Hepatocyte (in vitro differentiated cells): Measurements from ENCODE around the gene PKNOX2. TPM values are rescaled to one million over a fixed set of nuclear protein-coding genes. Genes with fewer than 3 reads are reported as not detected.

Experiments used
- DNase-seq: peaks from one replicate; pipeline ENCODE4 v3.0.0-alpha.2; 2016; ENCODE audit warnings: low spot score
- H2AFZ ChIP-seq: fragments of 200-600 bp; sonication (generic); 2 replicates; pipeline ENCODE4 v1.6.0; 2016; ENCODE audit warnings: antibody characterized with exemption, mild to moderate bottlenecking
- H3K27ac ChIP-seq: fragments of 200-600 bp; sonication (generic); 2 replicates; pipeline ENCODE4 v1.5.1; 2016; ENCODE audit warnings: mild to moderate bottlenecking
- H3K27me3 ChIP-seq: fragments of 200-600 bp; sonication (generic); 2 replicates; pipeline ENCODE4 v1.6.1; 2016
- H3K36me3 ChIP-seq: fragments of 200-600 bp; sonication (generic); replicated peaks from 2 replicates; pipeline ENCODE4 v1.5.1; 2016; ENCODE audit warnings: low read depth; ENCODE audit not compliant: insufficient read depth
- H3K4me1 ChIP-seq: fragments of 200-600 bp; sonication (generic); 2 replicates; pipeline ENCODE4 v1.5.1; 2016; ENCODE audit warnings: mild to moderate bottlenecking, moderate library complexity; ENCODE audit not compliant: insufficient read depth
- H3K4me2 ChIP-seq: fragments of 200-600 bp; sonication (generic); 2 replicates; pipeline ENCODE4 v1.6.0; 2016
- H3K4me3 ChIP-seq: fragments of 200-600 bp; sonication (generic); 2 replicates; pipeline ENCODE4 v1.5.1; 2016; ENCODE audit warnings: mild to moderate bottlenecking
- H3K79me2 ChIP-seq: fragments of 200-600 bp; sonication (generic); 2 replicates; pipeline ENCODE4 v1.6.0; 2017; ENCODE audit warnings: mild to moderate bottlenecking
- H3K9me2 ChIP-seq: fragments of 200-600 bp; sonication (generic); replicated peaks from 2 replicates; pipeline ENCODE4 v1.6.0; 2017; ENCODE audit warnings: mild to moderate bottlenecking; ENCODE audit not compliant: insufficient read depth
- H3K9me3 ChIP-seq: fragments of 200-600 bp; sonication (generic); 2 replicates; pipeline ENCODE4 v1.5.1; 2016; ENCODE audit warnings: low read depth, mild to moderate bottlenecking
- H4K20me1 ChIP-seq: fragments of 200-600 bp; sonication (generic); 2 replicates; pipeline ENCODE4 v1.6.0; 2016; ENCODE audit warnings: mild to moderate bottlenecking; ENCODE audit not compliant: insufficient read depth, poor library complexity, severe bottlenecking
- EZH2 ChIP-seq: fragments of 200-600 bp; sonication (generic); IDR thresholded peaks from 2 replicates; pipeline ENCODE4 v1.6.1; 2016; ENCODE audit warnings: antibody characterized with exemption, mild to moderate bottlenecking, borderline replicate concordance
- EZH2phosphoT487 ChIP-seq: fragments of 200-600 bp; sonication (generic); IDR thresholded peaks from one replicate; pipeline ENCODE4 v1.6.1; 2018; ENCODE audit warnings: antibody characterized with exemption, mild to moderate bottlenecking, low read depth, moderate library complexity; ENCODE audit not compliant: unreplicated experiment, severe bottlenecking
- WGBS: methylation state at CpG from one replicate; pipeline ENCODE4 v1.1.6; 2016; ENCODE audit warnings: low lambda C conversion rate; ENCODE audit errors: missing lambda C conversion rate; 5-methylcytosine and 5-hydroxymethylcytosine counted together
- polyA plus RNA-seq: library from polyadenylated mRNA; unstranded; fragments of >200 nt; fragmentation: Nextera tagmentation; extraction: Ambion mirVana; gene quantifications from 2 replicates; pipeline ENCODE4 v1.2.1, GENCODE V29; 2016
- total RNA-seq: library from RNA; depleted of rRNA; stranded (reverse); fragments of >200 nt; gene quantifications from 2 replicates; pipeline ENCODE4 v1.2.3, GENCODE V29; 2014
- TF ChIP-seq, protein P1 (sequence below): fragments of 200-600 bp; sonication (generic); IDR thresholded peaks from 2 replicates; pipeline ENCODE4 v1.5.1; 2016; ENCODE audit warnings: antibody characterized with exemption, mild to moderate bottlenecking; ENCODE audit not compliant: poor library complexity

The PKNOX2 gene
- total and polyA plus RNA-seq, 2 experiments from 2014 or later = 3.0 to 3.1 TPM

DNA sequence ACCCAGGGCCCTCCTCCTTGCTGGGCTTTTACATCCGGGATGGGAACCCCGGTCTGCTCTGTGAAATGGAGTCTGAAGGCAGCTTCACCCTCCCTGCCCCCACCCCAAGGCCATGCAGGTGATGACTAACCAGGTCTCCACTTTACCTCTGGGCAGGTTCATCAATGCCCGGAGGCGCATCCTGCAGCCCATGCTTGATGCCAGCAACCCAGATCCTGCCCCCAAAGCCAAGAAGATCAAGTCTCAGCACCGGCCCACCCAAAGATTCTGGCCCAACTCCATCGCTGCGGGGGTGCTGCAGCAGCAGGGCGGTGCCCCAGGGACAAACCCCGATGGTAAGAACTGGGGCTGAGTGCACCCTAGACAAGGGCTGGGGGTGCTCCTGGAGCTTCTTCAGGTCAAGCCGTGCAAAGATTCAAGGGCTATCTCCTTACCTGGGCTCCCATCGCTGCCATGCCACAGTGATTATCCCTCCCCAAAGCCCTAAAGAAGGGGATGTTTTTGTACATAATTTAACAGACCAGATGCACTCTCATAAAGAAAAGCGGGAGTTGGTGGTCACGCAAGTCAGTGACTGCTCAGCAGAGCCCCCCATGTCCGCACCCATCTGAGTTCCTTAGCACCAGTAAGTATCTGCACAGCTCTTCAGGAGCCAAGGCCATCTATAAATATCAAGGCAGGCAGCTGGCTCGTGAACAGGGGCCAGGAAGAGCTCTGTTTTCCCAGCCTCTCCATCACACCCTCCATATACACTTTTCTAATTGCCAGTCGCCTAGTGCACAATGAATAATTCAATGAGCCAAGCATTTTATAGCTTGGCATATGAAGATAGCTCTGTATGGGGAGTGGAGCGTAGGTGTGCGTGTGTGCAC lies 265.5 kb downstream of the PKNOX2 start:
- Histone ChIP-seq H4K20me1 (no peaks in the 10 kb centered on the region), H3K9me2 (no peaks in the 10 kb centered on the region), H3K4me3 (no peak overlapping the region), H3K9me3 (no peaks in the 10 kb centered on the region), H3K36me3 (no peaks in the 10 kb centered on the region), H3K27me3 (no peaks in the 10 kb centered on the region), H3K27ac (no peak overlapping the region), H3K4me2 (no peak overlapping the region), H3K79me2 (no peaks in the 10 kb centered on the region), H2AFZ (no peak overlapping the region), H3K4me1 (peaks cover 3% of the 10 kb centered on the region)
- no peak for DNase-seq
- WGBS = 96% methylated on average over 18 of the region's 18 CpGs
- TF ChIP-seq, protein P1, sequence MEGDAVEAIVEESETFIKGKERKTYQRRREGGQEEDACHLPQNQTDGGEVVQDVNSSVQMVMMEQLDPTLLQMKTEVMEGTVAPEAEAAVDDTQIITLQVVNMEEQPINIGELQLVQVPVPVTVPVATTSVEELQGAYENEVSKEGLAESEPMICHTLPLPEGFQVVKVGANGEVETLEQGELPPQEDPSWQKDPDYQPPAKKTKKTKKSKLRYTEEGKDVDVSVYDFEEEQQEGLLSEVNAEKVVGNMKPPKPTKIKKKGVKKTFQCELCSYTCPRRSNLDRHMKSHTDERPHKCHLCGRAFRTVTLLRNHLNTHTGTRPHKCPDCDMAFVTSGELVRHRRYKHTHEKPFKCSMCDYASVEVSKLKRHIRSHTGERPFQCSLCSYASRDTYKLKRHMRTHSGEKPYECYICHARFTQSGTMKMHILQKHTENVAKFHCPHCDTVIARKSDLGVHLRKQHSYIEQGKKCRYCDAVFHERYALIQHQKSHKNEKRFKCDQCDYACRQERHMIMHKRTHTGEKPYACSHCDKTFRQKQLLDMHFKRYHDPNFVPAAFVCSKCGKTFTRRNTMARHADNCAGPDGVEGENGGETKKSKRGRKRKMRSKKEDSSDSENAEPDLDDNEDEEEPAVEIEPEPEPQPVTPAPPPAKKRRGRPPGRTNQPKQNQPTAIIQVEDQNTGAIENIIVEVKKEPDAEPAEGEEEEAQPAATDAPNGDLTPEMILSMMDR = no peak
- TF ChIP-seq EZH2 (no peak), EZH2phosphoT487 (no peak)

DNA sequence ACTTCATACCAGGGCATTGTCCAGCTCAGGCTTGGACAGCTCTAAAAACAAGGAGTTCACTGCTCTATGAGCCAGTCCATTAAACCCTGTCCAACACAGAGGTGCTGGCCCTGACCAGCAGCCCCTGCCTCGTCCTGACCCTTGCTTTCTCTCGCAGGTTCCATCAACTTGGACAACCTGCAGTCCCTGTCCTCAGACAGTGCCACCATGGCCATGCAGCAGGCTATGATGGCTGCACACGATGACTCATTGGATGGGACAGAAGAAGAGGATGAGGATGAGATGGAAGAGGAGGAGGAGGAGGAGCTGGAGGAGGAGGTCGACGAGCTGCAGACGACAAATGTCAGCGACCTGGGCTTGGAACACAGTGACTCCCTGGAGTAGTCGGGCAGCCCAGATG lies 266.5 kb downstream of the PKNOX2 start:
- no peaks in the 10 kb centered on the region for H4K20me1 ChIP-seq
- peaks cover 3% of the 10 kb centered on the region for H3K4me1 ChIP-seq
- TF ChIP-seq, protein P1 = no peak
- TF ChIP-seq EZH2phosphoT487 = no peak
- no peak for TF ChIP-seq EZH2
- no peaks in the 10 kb centered on the region for H3K79me2 ChIP-seq
- H3K27ac ChIP-seq = no peak overlapping the region
- H2AFZ ChIP-seq = no peak overlapping the region
- no peaks in the 10 kb centered on the region for H3K27me3 ChIP-seq
- no peak for DNase-seq
- no peaks in the 10 kb centered on the region for H3K36me3 ChIP-seq
- 88% methylated on average over 8 of the region's 8 CpGs for WGBS
- H3K9me2 ChIP-seq = no peaks in the 10 kb centered on the region
- no peak overlapping the region for H3K4me2 ChIP-seq
- no peak overlapping the region for H3K4me3 ChIP-seq
- H3K9me3 ChIP-seq = no peaks in the 10 kb centered on the region

- H3K4me2 ChIP-seq = no peak overlapping the region
- no peaks in the 10 kb centered on the region for H3K9me2 ChIP-seq
- TF ChIP-seq EZH2 (no peak), EZH2phosphoT487 (no peak)
- TF ChIP-seq, protein P1 = no peak
- no peak overlapping the region for H3K4me3 ChIP-seq
- no peaks in the 10 kb centered on the region for H3K36me3 ChIP-seq
- H2AFZ ChIP-seq = no peak overlapping the region
- H3K27me3 ChIP-seq = no peaks in the 10 kb centered on the region
- H3K4me1 ChIP-seq = peaks cover 3% of the 10 kb centered on the region
- H3K79me2 ChIP-seq = no peaks in the 10 kb centered on the region
- DNase-seq = no peak
- no peak overlapping the region for H3K27ac ChIP-seq
- 90% methylated on average over 7 of the region's 8 CpGs for WGBS
- no peaks in the 10 kb centered on the region for H4K20me1 ChIP-seq
- no peaks in the 10 kb centered on the region for H3K9me3 ChIP-seq
Measured at GRCh38 chr11:125431481-125431880, 266.9 kb downstream of the PKNOX2 start.
